WTC11 (cell line): Measurements from ENCODE around the gene HNRNPM. TPM values are rescaled to one million over a fixed set of nuclear protein-coding genes. Genes with fewer than 3 reads are reported as not detected.

ENCODE experiments used
- ATAC-seq: fragments of 200-7000 bp; cut with Tn5 transposase; 2 replicates; pipeline ENCODE4 v1.10.0; 2021; ENCODE audit warnings: mild to moderate bottlenecking, moderate library complexity
- CTCF ChIA-PET: fragments of 300-600 bp; sonication (Branson Sonifier 250); formaldehyde crosslinking; loops from one replicate; lab custom pipeline; 2021; ENCODE audit warnings: antibody characterized with exemption; lab: Charles Lee
- POLR2A ChIA-PET: fragments of 350-600 bp; sonication (Branson Sonifier 250); formaldehyde crosslinking; loops from one replicate; lab custom pipeline; 2021; ENCODE audit warnings: antibody characterized with exemption; lab: Charles Lee
- DNase-seq: peaks from one replicate; pipeline ENCODE4 v3.0.0; 2021; ENCODE audit warnings: low spot score
- H3K27ac Mint-ChIP-seq: 2 replicates; pipeline ENCODE4 v1.8.0; 2021; ENCODE audit warnings: mixed read lengths
- H3K27me3 Mint-ChIP-seq: 2 replicates; pipeline ENCODE4 v1.8.0; 2021; ENCODE audit warnings: low read depth, mild to moderate bottlenecking, moderate library complexity, mixed read lengths
- H3K36me3 Mint-ChIP-seq: 2 replicates; pipeline ENCODE4 v1.8.0; 2021; ENCODE audit warnings: mixed read lengths
- H3K4me1 Mint-ChIP-seq: 2 replicates; pipeline ENCODE4 v1.8.0; 2022; ENCODE audit warnings: mixed read lengths
- H3K4me3 Mint-ChIP-seq: 2 replicates; pipeline ENCODE4 v1.8.0; 2021; ENCODE audit warnings: mild to moderate bottlenecking, moderate library complexity, mixed read lengths
- H3K9me3 Mint-ChIP-seq: 2 replicates; pipeline ENCODE4 v1.8.0; 2021; ENCODE audit warnings: mixed read lengths
- ATF1 ChIP-seq: sonication (generic); formaldehyde crosslinking; IDR thresholded peaks from 2 replicates; pipeline ENCODE4 v1.8.1; 2023; ENCODE audit warnings: mild to moderate bottlenecking, moderate library complexity, missing genetic modification reagents
- E2F4 ChIP-seq: sonication (generic); formaldehyde crosslinking; IDR thresholded peaks from 2 replicates; pipeline ENCODE4 v1.8.1; 2022; ENCODE audit warnings: low read depth, mild to moderate bottlenecking, moderate library complexity, missing genetic modification reagents, borderline replicate concordance
- FOXJ3 ChIP-seq: sonication (generic); formaldehyde crosslinking; IDR thresholded peaks from 2 replicates; pipeline ENCODE4 v1.9.0; 2021; ENCODE audit warnings: missing genetic modification reagents, mild to moderate bottlenecking, borderline replicate concordance
- FOXP1 ChIP-seq: sonication (generic); formaldehyde crosslinking; IDR thresholded peaks from 2 replicates; pipeline ENCODE4 v1.8.0; 2022; ENCODE audit warnings: missing genetic modification reagents, mild to moderate bottlenecking, moderate library complexity, borderline replicate concordance
- GABPB1 ChIP-seq: sonication (generic); formaldehyde crosslinking; IDR thresholded peaks from 2 replicates; pipeline ENCODE4 v1.8.1; 2023; ENCODE audit warnings: mild to moderate bottlenecking, missing genetic modification reagents
- HMGA2 ChIP-seq: fragments of 250-450 bp; sonication (Bioruptor Pico); IDR thresholded peaks from 2 replicates; pipeline ENCODE4 v1.4.0; 2021; ENCODE audit warnings: mild to moderate bottlenecking, moderate library complexity
- MXD4 ChIP-seq: fragments of 250-450 bp; sonication (Bioruptor Pico); IDR thresholded peaks from 2 replicates; pipeline ENCODE4 v1.8.0; 2021; ENCODE audit warnings: mild to moderate bottlenecking, moderate library complexity, borderline replicate concordance
- NFE2L1 ChIP-seq: sonication (generic); formaldehyde crosslinking; IDR thresholded peaks from 2 replicates; pipeline ENCODE4 v1.8.1; 2023; ENCODE audit warnings: missing genetic modification reagents
- OVOL2 ChIP-seq: fragments of 250-450 bp; sonication (Bioruptor Pico); IDR thresholded peaks from 2 replicates; pipeline ENCODE4 v1.9.0; 2021; ENCODE audit warnings: mild to moderate bottlenecking, borderline replicate concordance
- PRDM15 ChIP-seq: sonication (generic); formaldehyde crosslinking; IDR thresholded peaks from 2 replicates; pipeline ENCODE4 v1.8.0; 2022; ENCODE audit warnings: missing genetic modification reagents
- SMAD4 ChIP-seq: sonication (generic); formaldehyde crosslinking; IDR thresholded peaks from 2 replicates; pipeline ENCODE4 v1.8.0; 2022; ENCODE audit warnings: mild to moderate bottlenecking, missing genetic modification reagents
- SP1 ChIP-seq: sonication (generic); formaldehyde crosslinking; conservative IDR thresholded peaks from 2 replicates; pipeline ENCODE4 v1.8.1; 2022; ENCODE audit warnings: missing genetic modification reagents
- ZBTB21 ChIP-seq: sonication (generic); formaldehyde crosslinking; IDR thresholded peaks from 2 replicates; pipeline ENCODE4 v1.8.1; 2023; ENCODE audit warnings: mild to moderate bottlenecking, missing genetic modification reagents, borderline replicate concordance
- ZBTB43 ChIP-seq: sonication (generic); formaldehyde crosslinking; IDR thresholded peaks from 2 replicates; pipeline ENCODE4 v1.8.1; 2023; ENCODE audit warnings: mild to moderate bottlenecking, missing genetic modification reagents
- ZNF121 ChIP-seq: sonication (generic); formaldehyde crosslinking; IDR thresholded peaks from 2 replicates; pipeline ENCODE4 v1.8.0; 2023; ENCODE audit warnings: missing genetic modification reagents
- ZNF317 ChIP-seq: sonication (generic); formaldehyde crosslinking; IDR thresholded peaks from 2 replicates; pipeline ENCODE4 v1.8.1; 2023; ENCODE audit warnings: low read depth, mild to moderate bottlenecking, moderate library complexity, missing genetic modification reagents, borderline replicate concordance
- ZSCAN18 ChIP-seq: fragments of 250-450 bp; sonication (Bioruptor Pico); IDR thresholded peaks from 2 replicates; pipeline ENCODE4 v2.1.2; 2022; ENCODE audit warnings: mild to moderate bottlenecking, moderate library complexity
- total RNA-seq: library from RNA; stranded (reverse); gene quantifications from 3 replicates; pipeline ENCODE4 v1.2.3, GENCODE V29; 2021
- TF ChIP-seq, protein P1 (sequence below): sonication (generic); formaldehyde crosslinking; IDR thresholded peaks from 2 replicates; pipeline ENCODE4 v1.8.1; 2023; ENCODE audit warnings: mild to moderate bottlenecking, missing genetic modification reagents
- TF ChIP-seq, protein P2 (sequence below): sonication (generic); formaldehyde crosslinking; IDR thresholded peaks from 2 replicates; pipeline ENCODE4 v1.8.0; 2022; ENCODE audit warnings: mild to moderate bottlenecking, missing genetic modification reagents
- TF ChIP-seq, protein P3 (sequence below): sonication (generic); formaldehyde crosslinking; IDR thresholded peaks from 2 replicates; pipeline ENCODE4 v1.8.1; 2022; ENCODE audit warnings: mild to moderate bottlenecking, moderate library complexity, missing genetic modification reagents
- TF ChIP-seq, protein P4 (sequence below): sonication (generic); formaldehyde crosslinking; IDR thresholded peaks from 2 replicates; pipeline ENCODE4 v1.8.1; 2023; ENCODE audit warnings: mild to moderate bottlenecking, moderate library complexity, missing genetic modification reagents

HNRNPM gene
- total RNA-seq, 1 experiment from 2014 or later = 416 TPM

- TF ChIP-seq ATF1 = no peak
Measured at GRCh38 chr19:8461376-8461775, 16.6 kb downstream of the HNRNPM start (continued).

DNA sequence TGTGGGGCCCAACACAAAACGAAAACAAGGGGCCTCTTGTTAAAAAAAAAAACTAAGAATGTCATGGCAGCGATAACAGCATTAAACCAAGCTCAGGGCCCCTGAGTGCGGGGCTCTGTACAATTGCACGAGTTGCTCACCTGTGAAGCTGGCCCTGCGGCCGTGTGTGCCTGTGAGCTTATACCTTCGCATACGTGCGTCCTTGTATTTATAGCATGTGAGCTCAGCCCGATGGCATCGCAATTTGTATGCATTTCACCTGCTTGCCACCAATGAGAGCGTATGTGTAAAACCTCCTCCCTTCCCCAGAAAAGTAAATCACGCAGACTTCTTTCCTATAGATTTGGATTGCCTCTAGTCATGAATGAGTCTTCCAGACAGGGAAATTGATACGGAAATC is 17.1 kb downstream of the HNRNPM start:
- ChIA-PET CTCF (interaction anchor here (0.5 to 1.3 kb wide), 4 partner anchors 49 to 161 kb away, joined by 3 to 9 read pairs (median 5); partner anchors contain the start of gene MARCHF2), POLR2A (interaction anchor here (0.6 to 0.9 kb wide), 2 partner anchors 41 to 52 kb away, joined by 3 to 4 read pairs; no protein-coding TSS in a partner anchor)
- Mint-ChIP-seq H3K27me3 (no peaks in the 10 kb centered on the region), H3K4me3 (no peak overlapping the region), H3K36me3 (peaks cover 57% of the 10 kb centered on the region), H3K9me3 (no peaks in the 10 kb centered on the region), H3K4me1 (peaks cover 60% of the 10 kb centered on the region), H3K27ac (peak overlapping the region; percentile 88)
- TF ChIP-seq GABPB1 (CRISPR knock-in tag) (no peak), ZSCAN18 (CRISPR knock-in tag) (no peak), MXD4 (CRISPR knock-in tag) (no peak), ZNF317 (CRISPR knock-in tag) (no peak), PRDM15 (no peak), NFE2L1 (no peak), HMGA2 (CRISPR knock-in tag) (no peak), FOXP1 (CRISPR knock-in tag) (no peak), SMAD4 (CRISPR knock-in tag) (no peak), SP1 (CRISPR knock-in tag) (no peak), ZBTB43 (CRISPR knock-in tag) (no peak), ZBTB21 (CRISPR knock-in tag) (no peak), OVOL2 (no peak), ZNF121 (CRISPR knock-in tag) (no peak), FOXJ3 (CRISPR knock-in tag) (no peak), E2F4 (CRISPR knock-in tag) (no peak)
- TF ChIP-seq, protein P1, sequence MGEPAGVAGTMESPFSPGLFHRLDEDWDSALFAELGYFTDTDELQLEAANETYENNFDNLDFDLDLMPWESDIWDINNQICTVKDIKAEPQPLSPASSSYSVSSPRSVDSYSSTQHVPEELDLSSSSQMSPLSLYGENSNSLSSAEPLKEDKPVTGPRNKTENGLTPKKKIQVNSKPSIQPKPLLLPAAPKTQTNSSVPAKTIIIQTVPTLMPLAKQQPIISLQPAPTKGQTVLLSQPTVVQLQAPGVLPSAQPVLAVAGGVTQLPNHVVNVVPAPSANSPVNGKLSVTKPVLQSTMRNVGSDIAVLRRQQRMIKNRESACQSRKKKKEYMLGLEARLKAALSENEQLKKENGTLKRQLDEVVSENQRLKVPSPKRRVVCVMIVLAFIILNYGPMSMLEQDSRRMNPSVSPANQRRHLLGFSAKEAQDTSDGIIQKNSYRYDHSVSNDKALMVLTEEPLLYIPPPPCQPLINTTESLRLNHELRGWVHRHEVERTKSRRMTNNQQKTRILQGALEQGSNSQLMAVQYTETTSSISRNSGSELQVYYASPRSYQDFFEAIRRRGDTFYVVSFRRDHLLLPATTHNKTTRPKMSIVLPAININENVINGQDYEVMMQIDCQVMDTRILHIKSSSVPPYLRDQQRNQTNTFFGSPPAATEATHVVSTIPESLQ = no peak
- TF ChIP-seq, protein P2, sequence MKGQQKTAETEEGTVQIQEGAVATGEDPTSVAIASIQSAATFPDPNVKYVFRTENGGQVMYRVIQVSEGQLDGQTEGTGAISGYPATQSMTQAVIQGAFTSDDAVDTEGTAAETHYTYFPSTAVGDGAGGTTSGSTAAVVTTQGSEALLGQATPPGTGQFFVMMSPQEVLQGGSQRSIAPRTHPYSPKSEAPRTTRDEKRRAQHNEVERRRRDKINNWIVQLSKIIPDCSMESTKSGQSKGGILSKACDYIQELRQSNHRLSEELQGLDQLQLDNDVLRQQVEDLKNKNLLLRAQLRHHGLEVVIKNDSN (CRISPR knock-in tag) = no peak
- TF ChIP-seq, protein P3, sequence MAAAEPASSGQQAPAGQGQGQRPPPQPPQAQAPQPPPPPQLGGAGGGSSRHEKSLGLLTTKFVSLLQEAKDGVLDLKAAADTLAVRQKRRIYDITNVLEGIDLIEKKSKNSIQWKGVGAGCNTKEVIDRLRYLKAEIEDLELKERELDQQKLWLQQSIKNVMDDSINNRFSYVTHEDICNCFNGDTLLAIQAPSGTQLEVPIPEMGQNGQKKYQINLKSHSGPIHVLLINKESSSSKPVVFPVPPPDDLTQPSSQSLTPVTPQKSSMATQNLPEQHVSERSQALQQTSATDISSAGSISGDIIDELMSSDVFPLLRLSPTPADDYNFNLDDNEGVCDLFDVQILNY (CRISPR knock-in tag) = no peak
- TF ChIP-seq, protein P4, sequence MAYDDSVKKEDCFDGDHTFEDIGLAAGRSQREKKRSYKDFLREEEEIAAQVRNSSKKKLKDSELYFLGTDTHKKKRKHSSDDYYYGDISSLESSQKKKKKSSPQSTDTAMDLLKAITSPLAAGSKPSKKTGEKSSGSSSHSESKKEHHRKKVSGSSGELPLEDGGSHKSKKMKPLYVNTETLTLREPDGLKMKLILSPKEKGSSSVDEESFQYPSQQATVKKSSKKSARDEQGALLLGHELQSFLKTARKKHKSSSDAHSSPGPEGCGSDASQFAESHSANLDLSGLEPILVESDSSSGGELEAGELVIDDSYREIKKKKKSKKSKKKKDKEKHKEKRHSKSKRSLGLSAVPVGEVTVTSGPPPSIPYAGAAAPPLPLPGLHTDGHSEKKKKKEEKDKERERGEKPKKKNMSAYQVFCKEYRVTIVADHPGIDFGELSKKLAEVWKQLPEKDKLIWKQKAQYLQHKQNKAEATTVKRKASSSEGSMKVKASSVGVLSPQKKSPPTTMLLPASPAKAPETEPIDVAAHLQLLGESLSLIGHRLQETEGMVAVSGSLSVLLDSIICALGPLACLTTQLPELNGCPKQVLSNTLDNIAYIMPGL (CRISPR knock-in tag) = no peak
- ATAC-seq (no peak), DNase-seq (no peak)
